GM10266 (cell line): ENCODE data around the gene TTC32.

Source experiments
- DNase-seq: peaks from one replicate; pipeline ENCODE4 v3.0.0; 2012; ENCODE audit errors: extremely low spot score
- TF ChIP-seq, protein P1 (sequence below): IDR thresholded peaks from 2 replicates; pipeline ENCODE4 v1.5.1; 2012; ENCODE audit warnings: mild to moderate bottlenecking, low read depth; ENCODE audit not compliant: control insufficient read depth, insufficient read depth; ENCODE audit errors: missing control alignments

TTC32 gene

DNA sequence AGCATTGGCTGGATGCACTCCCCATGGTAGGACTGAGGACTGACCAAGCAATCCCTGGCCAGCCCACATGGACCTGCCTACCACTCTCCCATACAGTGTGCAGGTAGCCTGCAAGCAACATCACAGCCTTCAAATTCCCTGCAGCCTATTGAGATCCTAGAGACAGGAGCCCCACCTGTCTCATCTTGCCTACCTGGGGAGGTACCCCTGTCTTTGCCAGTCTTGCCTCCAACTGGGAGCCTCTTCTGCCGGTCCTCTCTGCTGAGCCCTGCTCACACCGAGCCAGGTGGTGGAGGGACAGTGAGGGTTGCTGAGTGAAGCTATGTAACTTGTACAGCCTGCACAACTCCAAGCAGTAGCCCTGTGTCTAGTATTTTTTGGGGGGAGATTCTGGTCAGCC lies 29.9 kb downstream of the TTC32 start:
- no peak for DNase-seq
- TF ChIP-seq, protein P1, sequence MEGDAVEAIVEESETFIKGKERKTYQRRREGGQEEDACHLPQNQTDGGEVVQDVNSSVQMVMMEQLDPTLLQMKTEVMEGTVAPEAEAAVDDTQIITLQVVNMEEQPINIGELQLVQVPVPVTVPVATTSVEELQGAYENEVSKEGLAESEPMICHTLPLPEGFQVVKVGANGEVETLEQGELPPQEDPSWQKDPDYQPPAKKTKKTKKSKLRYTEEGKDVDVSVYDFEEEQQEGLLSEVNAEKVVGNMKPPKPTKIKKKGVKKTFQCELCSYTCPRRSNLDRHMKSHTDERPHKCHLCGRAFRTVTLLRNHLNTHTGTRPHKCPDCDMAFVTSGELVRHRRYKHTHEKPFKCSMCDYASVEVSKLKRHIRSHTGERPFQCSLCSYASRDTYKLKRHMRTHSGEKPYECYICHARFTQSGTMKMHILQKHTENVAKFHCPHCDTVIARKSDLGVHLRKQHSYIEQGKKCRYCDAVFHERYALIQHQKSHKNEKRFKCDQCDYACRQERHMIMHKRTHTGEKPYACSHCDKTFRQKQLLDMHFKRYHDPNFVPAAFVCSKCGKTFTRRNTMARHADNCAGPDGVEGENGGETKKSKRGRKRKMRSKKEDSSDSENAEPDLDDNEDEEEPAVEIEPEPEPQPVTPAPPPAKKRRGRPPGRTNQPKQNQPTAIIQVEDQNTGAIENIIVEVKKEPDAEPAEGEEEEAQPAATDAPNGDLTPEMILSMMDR, result no peak

DNA sequence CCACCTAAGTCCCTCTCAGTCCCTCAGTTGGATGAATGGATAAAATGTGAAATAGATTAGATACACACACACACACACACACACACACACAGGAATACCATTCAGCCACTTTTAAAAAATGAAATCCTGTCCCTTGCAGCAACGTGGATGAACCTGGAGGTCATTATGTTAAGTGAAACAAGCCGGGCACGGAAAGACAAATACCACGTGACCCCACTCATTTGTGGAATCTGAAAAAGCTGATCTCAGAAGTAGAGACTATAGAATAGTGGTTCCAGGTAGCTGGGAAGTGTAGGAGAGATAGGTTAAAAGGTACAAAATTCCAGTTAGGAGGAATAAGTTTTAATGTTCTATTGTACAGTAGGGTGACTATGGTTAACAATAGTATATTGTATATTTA lies 31.0 kb downstream of the TTC32 start:
- DNase-seq, result no peak
- TF ChIP-seq, protein P1, result no peak

DNA sequence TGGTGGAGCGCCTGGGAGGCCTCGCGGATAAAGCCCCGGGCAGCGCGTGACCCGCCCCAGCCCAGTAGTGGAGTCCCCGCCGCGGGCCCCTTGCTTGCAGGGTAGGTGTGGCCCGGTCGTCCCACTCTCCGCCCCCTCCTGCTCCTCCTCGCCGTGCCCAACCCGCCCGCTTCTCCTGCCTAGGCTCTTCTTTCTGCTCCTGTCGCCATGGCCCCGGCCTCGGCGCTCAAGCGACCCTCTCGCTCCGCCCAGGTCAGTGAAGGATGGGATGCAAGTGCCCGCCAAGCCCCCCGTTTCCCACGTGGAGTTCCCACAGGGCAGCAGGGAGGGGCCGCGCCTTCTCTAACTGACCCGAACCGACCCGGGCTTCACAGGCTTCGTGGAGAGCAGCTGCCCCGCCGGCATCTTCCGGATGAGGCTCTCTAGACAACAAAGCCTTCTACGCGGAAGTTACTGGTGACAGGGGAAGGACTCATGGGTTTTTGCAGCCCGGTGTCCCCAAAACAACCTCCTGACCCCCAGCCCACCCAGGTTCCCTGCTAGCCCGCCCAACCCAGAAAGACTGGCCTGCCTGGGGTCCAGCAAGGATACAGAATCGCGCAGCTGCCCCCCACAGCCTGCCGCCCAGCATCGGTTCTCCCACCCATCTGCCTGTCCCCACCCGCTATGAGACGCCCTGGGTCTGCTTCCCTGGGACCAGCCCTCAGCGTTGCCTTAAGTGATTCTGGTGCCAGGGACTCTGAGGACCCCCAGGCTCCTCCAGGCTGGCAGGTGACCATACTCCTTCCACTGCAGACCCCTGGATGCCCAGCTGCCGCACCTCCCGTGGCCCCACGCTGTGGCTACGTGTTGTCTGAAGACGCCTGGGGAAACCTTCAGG lies 32.8 kb downstream of the TTC32 start:
- peak; percentile 46 for DNase-seq
- TF ChIP-seq, protein P1, result no peak

- TF ChIP-seq, protein P1, result no peak
Measured at GRCh38 chr2:19868224-19868623, 33.6 kb downstream of the TTC32 start.

DNA sequence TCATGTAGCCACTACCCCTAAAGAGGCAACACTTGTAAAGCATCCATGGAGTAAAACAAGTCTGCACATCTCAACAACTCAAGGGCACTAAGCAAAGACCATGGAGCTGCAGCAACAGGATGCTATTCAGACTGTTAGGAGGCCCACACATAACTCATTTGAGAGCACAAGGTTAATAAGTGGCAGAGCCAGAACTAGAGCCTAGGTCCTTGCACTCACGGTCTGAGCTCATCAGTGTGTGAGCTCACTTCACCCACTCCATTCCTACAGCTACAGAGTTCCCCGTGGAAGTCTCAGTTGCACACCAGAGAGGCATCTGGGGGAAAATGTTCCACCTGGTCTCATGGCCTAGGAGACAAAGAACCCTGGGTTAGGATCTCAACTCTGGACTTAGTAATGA lies 35.0 kb downstream of the TTC32 start:
- no peak for DNase-seq
- TF ChIP-seq, protein P1, result no peak

More at GRCh38 chr2:19868224-19868623, 33.6 kb downstream of the TTC32 start:
- no peak for DNase-seq

DNA sequence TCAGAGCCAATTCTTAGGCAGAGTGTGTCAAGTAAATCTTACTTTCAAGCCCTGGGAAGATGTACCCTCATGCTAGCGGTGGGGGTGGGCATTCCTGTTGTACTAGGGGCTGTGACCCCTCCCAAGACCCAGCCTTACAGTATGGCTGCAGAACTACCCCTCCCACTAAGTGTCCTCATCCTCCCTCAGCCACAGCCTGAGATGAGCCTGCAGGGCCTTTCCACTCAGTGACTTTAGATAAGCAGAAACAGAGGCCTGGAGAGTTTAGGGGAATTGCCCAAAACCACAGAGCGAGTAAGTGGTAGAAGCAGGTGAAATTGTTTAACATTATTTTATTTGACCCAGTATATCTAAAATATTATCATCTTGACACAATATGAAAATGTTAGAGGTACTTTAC lies 36.6 kb downstream of the TTC32 start:
- peak; percentile 47 for DNase-seq
- TF ChIP-seq, protein P1, result no peak

- no peak for DNase-seq
- TF ChIP-seq, protein P1, result no peak
Measured at GRCh38 chr2:19864381-19864780, 37.4 kb downstream of the TTC32 start.
